ENCODE measurements around the gene SERINC1.
A peak's percentile ranks its signal among the peaks of the same experiment; 100 is the strongest.

Gene SERINC1

DNA sequence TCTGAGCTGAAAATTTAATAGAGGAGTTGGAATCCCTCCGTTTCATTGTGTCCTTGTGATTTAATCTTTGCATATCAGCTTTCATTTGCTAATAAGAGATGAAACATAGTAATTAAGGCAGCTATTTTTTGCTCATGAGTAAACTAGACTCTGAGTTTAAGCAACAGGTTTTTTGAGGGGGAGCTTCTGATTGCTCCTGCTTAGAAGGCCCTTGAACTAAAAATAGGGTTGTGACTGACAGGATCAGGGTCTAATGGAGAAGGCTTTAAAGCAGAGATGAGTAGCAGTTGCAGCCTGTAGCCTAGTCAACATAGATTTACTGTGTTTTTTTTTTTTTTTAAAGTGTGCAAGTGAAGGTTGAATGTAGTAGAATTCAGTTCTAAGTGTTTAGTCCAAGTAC is 54.8 kb downstream of the SERINC1 start:
- no peak overlapping the region for H3K4me3 ChIP-seq (ENCODE audit: low read length)
- TF ChIP-seq ZNF274 (IDR thresholded peaks at IDR 0.05; ENCODE audit: low read depth, low read length), result no peak

- H3K4me3 ChIP-seq (ENCODE audit: low read length), result no peak overlapping the region
- no peak for TF ChIP-seq ZNF274 (IDR thresholded peaks at IDR 0.05; ENCODE audit: low read depth, low read length)
Measured at GRCh38 chr6:122412001-122412400, 59.6 kb downstream of the SERINC1 start.

DNA sequence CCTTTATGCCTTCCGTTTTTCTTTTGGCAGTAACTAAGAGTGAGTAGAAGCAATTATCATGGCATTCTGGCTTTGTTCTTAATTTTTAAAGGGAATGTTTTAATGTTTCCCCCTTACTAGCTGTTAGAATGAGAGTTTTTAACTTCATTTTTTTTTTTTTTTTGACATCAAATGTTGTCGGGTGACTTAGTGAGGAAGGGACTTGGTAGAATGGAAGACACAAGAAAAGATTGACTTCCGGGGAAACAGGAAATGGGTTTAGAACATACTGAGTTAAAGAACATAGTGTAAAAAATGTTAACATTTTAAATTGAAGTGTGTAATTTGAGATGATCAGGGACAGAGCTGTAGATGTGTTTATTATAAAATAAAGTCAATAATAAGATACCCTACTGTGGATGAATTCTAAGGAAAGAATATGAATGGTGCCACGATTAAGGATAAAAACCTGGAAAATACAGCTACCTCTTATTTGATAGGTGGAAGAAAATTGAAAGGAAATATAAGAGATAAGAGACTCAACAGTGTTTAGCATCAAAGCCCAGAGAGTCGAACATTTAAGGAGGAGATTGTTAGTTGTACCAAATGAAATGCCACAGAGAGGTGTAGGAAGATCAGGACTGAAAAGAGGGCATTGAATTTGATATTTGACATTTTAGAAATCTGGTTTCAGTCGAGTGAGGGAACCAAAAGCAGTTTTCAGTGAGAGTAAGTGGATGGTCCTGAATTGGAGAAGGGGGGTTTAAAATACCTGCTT is 62.7 kb downstream of the SERINC1 start:
- no peak overlapping the region for H3K4me3 ChIP-seq (ENCODE audit: low read length)
- TF ChIP-seq ZNF274 (IDR thresholded peaks at IDR 0.05; ENCODE audit: low read depth, low read length), result no peak

DNA sequence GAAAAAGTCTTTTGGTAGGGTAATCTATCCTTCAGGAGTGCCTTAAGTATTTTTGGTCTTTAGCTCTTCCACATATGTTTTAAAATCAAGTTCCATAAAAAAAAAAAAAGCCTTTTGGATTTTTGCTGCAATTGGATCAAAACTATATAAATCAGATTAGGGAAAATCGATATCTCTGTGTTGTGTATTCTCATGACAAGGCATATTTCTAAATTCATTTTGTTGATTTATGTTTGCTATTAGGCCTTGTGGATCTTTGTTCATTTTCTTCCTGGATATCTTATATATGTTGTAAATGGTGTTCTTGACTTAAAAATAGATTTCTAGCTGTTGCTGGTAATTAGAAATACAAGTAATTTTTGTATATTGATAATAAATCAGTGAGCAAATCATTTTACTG is 63.4 kb downstream of the SERINC1 start:
- H3K4me3 ChIP-seq (ENCODE audit: low read length), result no peak overlapping the region
- TF ChIP-seq ZNF274 (IDR thresholded peaks at IDR 0.05; ENCODE audit: low read depth, low read length), result no peak

DNA sequence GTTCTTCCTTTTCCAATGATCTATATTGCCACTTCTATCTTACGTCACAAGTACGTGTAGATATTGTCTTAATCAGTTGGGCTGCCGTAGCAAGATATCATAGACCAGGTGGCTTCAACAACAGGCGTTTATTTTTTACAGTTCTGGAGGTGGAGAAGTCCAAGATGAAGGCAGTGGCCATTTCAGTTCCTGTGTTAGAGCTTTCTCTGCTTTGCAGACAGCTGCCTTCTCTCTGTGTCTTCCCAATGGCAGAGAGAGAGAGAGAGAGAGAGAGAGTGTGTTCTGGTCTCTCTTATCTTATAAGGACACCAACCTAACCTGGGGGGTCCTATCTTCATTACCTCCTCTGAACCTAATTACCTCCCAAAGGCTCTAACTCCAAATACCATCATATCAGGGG is 63.9 kb downstream of the SERINC1 start:
- no peak for TF ChIP-seq ZNF274 (IDR thresholded peaks at IDR 0.05; ENCODE audit: low read depth, low read length)
- no peak overlapping the region for H3K4me3 ChIP-seq (ENCODE audit: low read length)

DNA sequence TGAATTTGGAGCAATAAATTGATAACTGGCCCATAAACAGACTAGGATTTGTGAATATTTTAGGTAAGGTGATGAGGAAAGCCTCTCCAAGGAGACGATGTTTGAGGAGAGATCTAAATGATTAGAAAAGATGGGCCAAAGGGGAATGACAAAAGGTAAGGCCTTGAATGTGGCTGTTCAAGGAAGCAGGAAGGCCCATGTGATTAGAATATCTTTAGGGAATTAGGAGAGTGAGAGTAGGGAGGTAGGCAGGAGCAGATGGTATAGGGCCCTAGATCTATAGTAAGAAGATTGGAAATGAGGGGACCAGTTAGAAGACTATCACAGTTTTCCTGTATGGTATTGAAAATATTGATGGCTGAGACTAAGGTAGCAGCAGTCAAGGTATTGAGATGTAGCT is 65.4 kb downstream of the SERINC1 start:
- TF ChIP-seq ZNF274 (IDR thresholded peaks at IDR 0.05; ENCODE audit: low read depth, low read length), result no peak
- no peak overlapping the region for H3K4me3 ChIP-seq (ENCODE audit: low read length)

DNA sequence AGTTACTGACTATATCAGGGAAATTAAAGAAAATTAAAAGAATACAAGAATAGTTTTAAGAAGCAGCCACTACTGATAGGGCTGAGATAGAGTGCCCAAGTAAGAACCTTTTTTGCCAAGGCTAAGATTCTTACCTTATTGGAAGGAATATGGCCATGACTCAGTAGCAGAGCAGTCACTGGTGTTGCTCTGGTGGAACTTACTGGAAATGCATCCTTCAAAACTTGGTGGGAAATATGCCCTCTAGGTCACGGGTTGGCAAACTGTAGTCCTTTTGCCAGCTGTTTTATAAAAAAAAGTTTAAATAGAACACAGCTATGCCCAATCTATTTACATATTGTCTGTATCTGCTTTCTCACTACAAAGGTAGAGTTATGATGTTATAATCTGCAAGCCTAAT is 66.2 kb downstream of the SERINC1 start:
- no peak overlapping the region for H3K4me3 ChIP-seq (ENCODE audit: low read length)
- no peak for TF ChIP-seq ZNF274 (IDR thresholded peaks at IDR 0.05; ENCODE audit: low read depth, low read length)

DNA sequence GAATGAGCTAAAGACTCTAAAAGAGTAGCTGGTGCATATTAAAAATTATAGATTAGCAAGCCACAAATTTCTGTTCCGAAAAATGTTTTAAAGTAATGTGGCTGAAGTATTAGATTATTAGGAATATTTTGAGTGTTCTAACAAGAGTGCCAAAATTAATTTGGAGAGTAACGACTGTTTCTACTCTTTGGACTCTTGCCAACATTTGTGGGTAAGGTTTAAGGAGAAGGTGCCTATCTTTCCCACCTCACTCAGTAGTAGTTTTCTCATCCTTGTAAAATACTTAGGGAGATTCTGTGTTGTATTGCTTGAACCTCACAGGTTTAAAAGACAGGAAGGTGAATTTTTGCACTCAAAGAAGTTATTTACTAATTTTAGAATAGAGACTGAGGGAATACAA is 67.2 kb downstream of the SERINC1 start:
- no peak for TF ChIP-seq ZNF274 (IDR thresholded peaks at IDR 0.05; ENCODE audit: low read depth, low read length)

DNA sequence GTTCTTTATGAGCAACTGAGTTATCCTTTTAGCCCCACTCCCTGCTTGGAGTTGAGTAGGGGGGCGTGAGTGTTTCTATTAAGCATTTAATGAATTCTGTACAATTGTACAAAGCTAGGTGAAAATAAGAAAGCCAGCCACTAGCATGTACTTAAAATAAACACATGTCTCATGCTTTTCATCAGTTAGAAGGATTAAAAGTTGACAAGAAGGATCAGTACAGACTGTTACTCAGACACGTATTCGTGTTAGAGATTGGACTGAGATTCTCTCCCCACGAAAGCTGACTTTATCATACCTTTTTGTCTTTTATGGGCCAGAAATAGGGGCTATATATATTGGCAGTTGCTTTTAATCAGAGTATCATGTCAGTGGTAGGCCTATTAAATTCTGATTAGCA is 70.5 kb downstream of the SERINC1 start:
- TF ChIP-seq ZNF274 (IDR thresholded peaks at IDR 0.05; ENCODE audit: low read depth, low read length), result no peak
- H3K4me3 ChIP-seq (ENCODE audit: low read length), result peak overlapping the region; percentile 77; the same call in 1 of the 2 replicates

More for the DNA sequence above, 67.2 kb downstream of the SERINC1 start:
- no peak overlapping the region for H3K4me3 ChIP-seq (ENCODE audit: low read length)

DNA sequence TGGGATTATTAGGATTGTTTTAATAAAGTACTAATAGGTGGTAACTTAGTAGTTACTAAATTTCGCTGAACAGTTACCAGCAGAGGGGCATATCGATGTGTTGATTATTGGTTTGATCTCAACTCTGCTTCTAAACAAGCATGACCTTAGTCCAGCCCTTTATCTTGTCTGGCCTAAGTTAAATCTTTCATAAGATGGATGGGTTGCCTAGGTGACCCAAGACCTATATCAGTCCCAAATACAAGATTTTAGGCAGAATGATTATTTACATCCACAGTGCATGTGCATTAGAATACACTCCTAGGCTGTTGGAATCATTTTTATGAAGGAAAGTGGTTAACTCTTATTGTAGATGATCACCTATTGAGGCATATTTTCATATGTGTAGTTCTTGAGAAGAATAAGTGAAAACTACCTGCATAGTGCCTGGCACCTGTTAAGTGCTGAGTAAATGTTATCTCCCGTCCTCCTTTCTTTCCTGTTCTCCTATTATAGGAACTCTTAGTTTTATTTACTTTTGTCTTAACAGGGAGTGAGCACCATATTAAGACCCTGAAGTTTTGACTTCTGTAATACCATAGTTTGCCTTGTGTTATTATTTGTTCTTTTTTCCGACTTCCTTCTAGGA is 71.0 kb downstream of the SERINC1 start:
- H3K4me3 ChIP-seq (ENCODE audit: low read length), result peak overlapping the region; percentile 77
- TF ChIP-seq ZNF274 (IDR thresholded peaks at IDR 0.05; ENCODE audit: low read depth, low read length), result no peak

DNA sequence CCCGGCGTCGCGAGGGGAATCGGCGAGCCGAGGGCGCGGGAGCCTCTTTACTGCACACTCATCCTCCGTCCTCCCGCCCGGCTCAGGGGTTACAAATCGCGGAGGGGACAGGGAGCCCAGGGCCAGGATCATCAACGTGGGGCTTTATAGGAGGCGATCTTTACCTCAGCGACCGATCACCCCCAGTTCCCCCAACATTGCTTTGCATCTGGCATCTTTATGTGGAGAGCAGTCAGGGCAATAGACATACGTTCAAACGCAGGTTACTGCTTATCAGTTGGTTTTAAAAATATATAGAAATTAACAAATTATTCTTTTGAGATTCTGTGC is 71.5 kb downstream of the SERINC1 start:
- peak overlapping the region; percentile 77 for H3K4me3 ChIP-seq (ENCODE audit: low read length)
- no peak for TF ChIP-seq ZNF274 (IDR thresholded peaks at IDR 0.05; ENCODE audit: low read depth, low read length)

- peak within 1 kb of the TSS; percentile 77 for H3K4me3 ChIP-seq (ENCODE audit: low read length)
- no peak for TF ChIP-seq ZNF274 (IDR thresholded peaks at IDR 0.05; ENCODE audit: low read depth, low read length)
Measured at GRCh38 chr6:122399348-122400120, 72.1 kb downstream of the SERINC1 start, which contains the start of gene HSF2. HSF2 (plus strand) TSS chr6:122399652; CDS start chr6:122399738, 86 bp downstream.

GRCh38 chr6:122399055-122399347 is 72.6 kb downstream of the SERINC1 start:
- peak overlapping the region; percentile 70 for H3K4me3 ChIP-seq (ENCODE audit: low read length)
- no peak for TF ChIP-seq ZNF274 (IDR thresholded peaks at IDR 0.05; ENCODE audit: low read depth, low read length)

GRCh38 chr6:122394016-122394415 is 77.6 kb downstream of the SERINC1 start:
- TF ChIP-seq ZNF274 (IDR thresholded peaks at IDR 0.05; ENCODE audit: low read depth, low read length), result no peak
- no peak overlapping the region for H3K4me3 ChIP-seq (ENCODE audit: low read length)

- no peak for TF ChIP-seq ZNF274 (IDR thresholded peaks at IDR 0.05; ENCODE audit: low read depth, low read length)
- no peak overlapping the region for H3K4me3 ChIP-seq (ENCODE audit: low read length)
Measured at GRCh38 chr6:122393351-122393896, 78.2 kb downstream of the SERINC1 start.

Measured in GM08714 (cell line).